Measurements from ENCODE around the gene PAPPA. TPM values are rescaled to one million over a fixed set of nuclear protein-coding genes. Genes with fewer than 3 reads are reported as not detected.

Gene PAPPA
- total and polyA plus RNA-seq, 2 experiments from 2014 or later, result 0.76 to 0.80 TPM

DNA sequence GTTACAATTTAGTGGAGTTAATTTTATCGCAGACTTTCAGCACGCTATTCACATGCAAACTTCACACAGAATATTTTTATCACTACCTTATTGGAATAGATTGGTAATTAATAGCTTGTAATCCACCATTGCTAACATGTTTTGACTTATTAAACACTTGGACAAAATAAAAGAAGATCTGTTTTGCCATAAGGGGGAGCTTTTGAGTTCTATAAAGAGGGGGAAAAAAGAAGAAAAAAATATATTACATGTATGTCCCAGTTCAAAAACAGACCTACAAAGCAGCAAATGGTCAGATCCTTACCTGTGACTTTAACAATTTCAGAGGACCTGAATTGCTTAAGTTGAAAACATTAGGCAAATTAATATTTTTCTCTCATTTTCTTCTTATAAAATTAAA is 1.2 kb upstream of the PAPPA start:
- Histone ChIP-seq H3K9me3 (ENCODE audit: low read depth) (no peaks in the 10 kb centered on the region), H3K27me3 (peaks cover 29% of the 10 kb centered on the region), H3K27ac (no peak overlapping the region), H3K36me3 (no peaks in the 10 kb centered on the region), H3K4me1 (ENCODE audit: low read depth) (peaks cover 18% of the 10 kb centered on the region), H3K4me3 (no peak overlapping the region)
- peak in 1 of 2 donors; percentile 25 for DNase-seq (ENCODE audit: low read depth in 1 of 2, low spot score in 1 of 2)
- TF ChIP-seq, protein P1, sequence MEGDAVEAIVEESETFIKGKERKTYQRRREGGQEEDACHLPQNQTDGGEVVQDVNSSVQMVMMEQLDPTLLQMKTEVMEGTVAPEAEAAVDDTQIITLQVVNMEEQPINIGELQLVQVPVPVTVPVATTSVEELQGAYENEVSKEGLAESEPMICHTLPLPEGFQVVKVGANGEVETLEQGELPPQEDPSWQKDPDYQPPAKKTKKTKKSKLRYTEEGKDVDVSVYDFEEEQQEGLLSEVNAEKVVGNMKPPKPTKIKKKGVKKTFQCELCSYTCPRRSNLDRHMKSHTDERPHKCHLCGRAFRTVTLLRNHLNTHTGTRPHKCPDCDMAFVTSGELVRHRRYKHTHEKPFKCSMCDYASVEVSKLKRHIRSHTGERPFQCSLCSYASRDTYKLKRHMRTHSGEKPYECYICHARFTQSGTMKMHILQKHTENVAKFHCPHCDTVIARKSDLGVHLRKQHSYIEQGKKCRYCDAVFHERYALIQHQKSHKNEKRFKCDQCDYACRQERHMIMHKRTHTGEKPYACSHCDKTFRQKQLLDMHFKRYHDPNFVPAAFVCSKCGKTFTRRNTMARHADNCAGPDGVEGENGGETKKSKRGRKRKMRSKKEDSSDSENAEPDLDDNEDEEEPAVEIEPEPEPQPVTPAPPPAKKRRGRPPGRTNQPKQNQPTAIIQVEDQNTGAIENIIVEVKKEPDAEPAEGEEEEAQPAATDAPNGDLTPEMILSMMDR (IDR thresholded peaks at IDR 0.05; ENCODE audit: low read depth, low read length), result peak; percentile 47

DNA sequence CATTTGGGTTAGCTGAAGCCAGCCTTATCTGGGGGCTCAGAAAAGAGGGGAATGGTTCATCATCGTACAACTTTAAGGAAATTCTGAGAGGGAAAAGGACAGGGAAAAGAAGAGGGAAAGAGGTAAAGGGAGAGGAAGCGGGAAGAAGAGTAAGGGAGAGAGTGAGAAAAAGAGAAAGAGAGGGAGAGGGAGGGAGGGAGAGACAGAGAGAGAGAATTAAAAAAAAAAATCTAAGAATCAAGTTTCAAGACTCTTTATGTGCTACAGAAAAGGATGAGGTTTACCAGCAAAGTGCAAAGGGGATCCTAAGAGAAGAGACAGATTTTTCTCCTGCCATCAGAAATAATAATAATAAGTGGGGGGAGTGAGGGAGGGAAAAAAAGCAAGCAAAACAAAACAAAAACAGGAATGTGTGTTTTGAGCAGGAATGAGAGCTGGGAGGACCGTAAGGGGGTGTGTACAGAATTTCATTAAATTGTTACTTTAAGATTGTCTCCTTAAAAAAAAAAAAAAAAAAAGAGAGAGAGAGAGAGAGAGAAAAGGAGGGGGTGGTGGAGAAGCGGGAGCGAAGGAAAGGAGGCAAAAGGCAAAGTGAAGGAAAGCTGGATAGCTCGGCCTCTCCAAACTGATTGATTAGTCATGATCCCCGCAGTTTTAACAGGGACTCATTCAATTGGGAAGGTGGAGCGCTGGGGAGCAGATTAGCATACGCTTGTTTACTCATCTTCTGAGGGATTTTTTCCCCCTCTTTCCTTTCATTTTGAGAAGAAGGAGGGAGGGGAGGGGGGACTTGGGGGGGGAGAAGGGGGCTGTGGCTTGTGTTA is 438 bp upstream of the PAPPA start:
- H3K36me3 ChIP-seq, result no peaks in the 10 kb centered on the region
- H3K9me3 ChIP-seq (ENCODE audit: low read depth), result no peaks in the 10 kb centered on the region
- H3K27me3 ChIP-seq, result peaks cover 29% of the 10 kb centered on the region
- peaks cover 25% of the 10 kb centered on the region for H3K4me1 ChIP-seq (ENCODE audit: low read depth)
- H3K27ac ChIP-seq, result no peak overlapping the region
- DNase-seq (ENCODE audit: low read depth in 1 of 2, low spot score in 1 of 2), result peak in 1 of 2 donors; percentile 83
- TF ChIP-seq, protein P1 (IDR thresholded peaks at IDR 0.05; ENCODE audit: low read depth, low read length), result no peak
- H3K4me3 ChIP-seq, result peak overlapping the region; percentile 73

DNA sequence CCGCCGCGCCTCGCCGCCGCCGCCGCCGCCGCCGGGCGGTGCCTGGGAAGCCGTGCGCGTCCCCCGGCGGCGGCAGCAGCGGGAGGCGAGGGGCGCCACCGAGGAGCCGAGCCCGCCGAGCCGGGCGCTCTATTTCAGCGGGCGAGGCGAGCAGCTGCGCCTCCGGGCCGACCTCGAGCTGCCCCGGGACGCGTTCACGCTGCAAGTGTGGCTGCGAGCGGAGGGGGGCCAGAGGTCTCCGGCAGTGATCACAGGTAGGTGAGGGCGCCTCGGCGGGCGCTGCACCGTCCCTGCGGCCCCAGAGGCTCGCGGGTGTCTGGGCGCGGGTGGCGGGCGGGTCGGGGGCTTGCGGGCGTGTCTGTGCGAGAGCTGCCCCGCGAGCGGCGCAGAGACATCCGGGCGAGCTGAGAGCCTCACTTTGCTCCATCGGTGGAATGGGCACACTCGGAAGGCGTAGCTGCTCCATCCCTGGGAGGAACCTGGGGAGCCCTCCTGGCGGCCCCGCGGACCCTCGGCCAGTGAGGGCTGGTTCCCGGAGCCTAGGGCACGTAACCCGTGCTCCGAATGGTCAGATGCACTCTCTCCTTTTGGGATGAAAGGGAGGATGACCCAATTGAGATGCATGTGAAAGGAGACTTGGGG is 864 bp downstream of the PAPPA start:
- peak; percentile 48 to 76 for DNase-seq (ENCODE audit: low read depth in 1 of 2, low spot score in 1 of 2)
- Histone ChIP-seq H3K4me1 (ENCODE audit: low read depth) (peaks cover 25% of the 10 kb centered on the region), H3K36me3 (no peaks in the 10 kb centered on the region), H3K4me3 (peak overlapping the region; percentile 73), H3K27ac (no peak overlapping the region), H3K27me3 (peaks cover 29% of the 10 kb centered on the region), H3K9me3 (ENCODE audit: low read depth) (no peaks in the 10 kb centered on the region)
- TF ChIP-seq, protein P1 (IDR thresholded peaks at IDR 0.05; ENCODE audit: low read depth, low read length), result no peak

DNA sequence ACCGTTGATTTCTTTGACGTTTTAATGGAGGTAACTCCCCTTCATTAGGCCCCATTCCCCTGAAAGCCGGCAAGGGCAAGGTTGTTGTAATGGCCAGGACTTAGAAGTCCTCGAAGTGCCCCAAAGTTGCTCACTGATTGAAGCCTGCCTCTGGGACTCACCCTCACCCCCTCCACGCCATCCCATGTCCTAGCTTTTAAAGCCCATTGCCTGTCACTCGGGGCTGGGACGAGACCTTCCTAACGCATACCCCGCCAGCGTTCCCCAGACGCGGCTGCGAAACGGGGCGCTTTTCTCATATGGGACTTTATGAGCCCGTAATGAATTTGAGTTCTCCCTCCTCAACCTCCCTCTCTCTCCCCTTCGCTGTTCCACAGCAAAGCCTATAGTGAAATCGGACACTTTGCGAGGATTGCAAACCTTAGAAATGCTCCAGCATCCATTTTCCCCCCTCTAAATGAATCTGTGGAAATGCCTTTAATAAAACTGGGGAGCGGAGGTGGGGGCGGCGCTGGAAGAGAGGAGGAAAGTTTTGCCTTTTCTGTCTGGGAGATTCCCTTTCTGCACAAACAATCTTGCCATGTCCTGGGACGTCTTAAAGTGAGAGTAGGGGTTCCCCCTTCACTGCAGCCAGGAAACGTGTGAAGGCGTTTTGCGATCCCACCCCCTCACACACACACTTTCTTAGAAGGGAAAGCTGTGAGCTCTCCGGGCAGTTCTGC is 1.5 kb downstream of the PAPPA start:
- H3K27me3 ChIP-seq, result peaks cover 29% of the 10 kb centered on the region
- no peaks in the 10 kb centered on the region for H3K9me3 ChIP-seq (ENCODE audit: low read depth)
- TF ChIP-seq, protein P1 (IDR thresholded peaks at IDR 0.05; ENCODE audit: low read depth, low read length), result no peak
- no peak overlapping the region for H3K27ac ChIP-seq
- H3K36me3 ChIP-seq, result no peaks in the 10 kb centered on the region
- H3K4me1 ChIP-seq (ENCODE audit: low read depth), result peaks cover 25% of the 10 kb centered on the region
- DNase-seq (ENCODE audit: low read depth in 1 of 2, low spot score in 1 of 2), result peak in 1 of 2 donors; percentile 87
- H3K4me3 ChIP-seq, result peak overlapping the region; percentile 73

DNA sequence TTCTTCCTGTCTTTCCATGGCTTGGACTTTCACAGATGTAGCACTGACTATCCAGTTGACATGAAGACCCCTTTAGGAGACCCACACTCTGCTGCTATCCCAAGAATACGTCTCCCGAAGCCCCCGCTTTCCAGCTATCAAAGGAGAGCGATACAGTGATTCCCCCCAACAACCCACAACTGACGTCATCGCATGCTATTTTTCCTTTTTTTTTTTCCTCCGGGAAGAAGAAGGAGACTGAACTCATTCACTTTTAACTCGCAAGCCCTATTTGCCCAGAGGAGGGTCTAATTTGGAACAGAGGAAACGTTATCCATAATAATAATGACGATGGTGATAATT is 2.1 kb downstream of the PAPPA start:
- TF ChIP-seq, protein P1 (IDR thresholded peaks at IDR 0.05; ENCODE audit: low read depth, low read length), result no peak
- H3K27ac ChIP-seq, result no peak overlapping the region
- peak overlapping the region; percentile 73 for H3K4me3 ChIP-seq
- H3K4me1 ChIP-seq (ENCODE audit: low read depth), result peaks cover 25% of the 10 kb centered on the region
- no peaks in the 10 kb centered on the region for H3K36me3 ChIP-seq
- peak in 1 of 2 donors; percentile 74 for DNase-seq (ENCODE audit: low read depth in 1 of 2, low spot score in 1 of 2)
- H3K9me3 ChIP-seq (ENCODE audit: low read depth), result no peaks in the 10 kb centered on the region
- H3K27me3 ChIP-seq, result peaks cover 29% of the 10 kb centered on the region
